Stimulated activated CD4-positive, alpha-beta T cell treated with anti-CD3 and anti-CD28 coated beads, TNF-alpha, amount 100 ng/mL, for 48 hours (primary cell): ENCODE measurements around the gene WDTC1.

Experiments used
- DNase-seq, 3 donors: peaks; one replicate each; pipeline ENCODE4 v3.0.0-alpha.2; 2020; ENCODE audit warnings: low read depth in 3 of 3

WDTC1 gene

DNA sequence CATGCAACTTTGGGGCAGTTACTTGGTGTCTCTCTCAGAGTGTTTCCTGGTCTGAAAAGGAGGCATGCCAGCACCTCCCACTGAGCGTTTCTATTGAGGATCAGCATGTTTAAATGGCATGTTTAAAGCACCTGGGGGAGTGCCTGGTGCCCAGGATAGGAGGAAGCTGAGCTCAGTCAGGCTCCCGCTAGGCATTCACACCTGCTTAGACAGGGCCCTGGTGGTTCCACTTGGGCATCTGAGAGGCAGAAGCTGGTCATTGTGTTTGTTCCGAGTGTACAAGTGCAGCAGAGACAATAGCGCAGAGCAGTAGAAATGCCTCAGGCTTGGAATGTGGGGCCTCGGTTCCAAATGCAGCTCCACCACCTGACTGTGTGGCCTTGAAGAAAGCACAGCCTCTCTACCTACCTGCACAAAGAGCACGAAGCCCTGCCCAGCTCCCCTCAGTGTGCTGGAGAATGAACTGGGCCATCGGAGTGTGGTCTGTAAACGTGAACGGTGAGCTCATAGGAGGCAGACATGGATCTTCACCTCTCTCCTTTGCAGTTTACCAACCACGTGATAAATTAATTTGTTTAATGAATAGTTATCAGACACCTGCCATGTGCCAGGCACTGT is 67.3 kb downstream of the WDTC1 start:
- DNase-seq, result no peak

DNA sequence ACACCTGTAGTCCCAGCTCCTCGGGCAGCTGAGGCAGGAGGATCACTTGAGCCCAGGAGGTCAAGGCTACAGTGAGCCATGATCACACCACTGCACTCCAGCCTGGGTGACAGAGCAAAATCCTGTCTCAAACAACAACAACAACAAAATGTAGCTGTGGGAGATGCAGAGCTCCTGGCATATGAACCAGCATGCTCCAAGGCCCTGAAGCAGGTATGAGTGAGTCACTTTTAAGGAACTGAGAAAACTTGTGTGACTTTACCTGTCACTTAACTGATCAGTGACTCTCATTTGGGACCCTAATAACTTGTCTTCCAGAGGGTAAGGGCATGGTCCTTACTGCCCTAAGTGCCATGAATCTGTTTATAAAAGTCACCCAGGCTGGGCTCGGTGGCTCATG is 68.2 kb downstream of the WDTC1 start:
- DNase-seq, result no peak

DNA sequence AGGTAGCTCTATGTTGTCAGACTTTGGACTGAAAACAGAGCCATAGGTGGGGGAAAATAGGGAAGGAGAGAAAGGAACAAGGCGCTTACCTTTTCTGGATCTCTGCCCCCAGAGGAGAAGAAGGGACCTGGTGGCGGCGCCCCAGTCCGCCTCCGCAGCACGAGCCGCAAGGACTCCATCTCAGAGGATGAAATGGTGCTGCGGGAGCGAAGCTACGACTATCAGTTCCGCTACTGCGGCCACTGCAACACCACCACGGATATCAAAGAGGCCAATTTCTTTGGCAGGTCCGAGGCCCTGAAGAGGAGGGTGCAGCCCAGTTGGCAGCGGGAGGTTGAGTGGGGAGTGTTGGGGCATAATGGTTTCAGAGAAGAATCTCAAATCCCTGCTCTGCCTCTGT is 69.1 kb downstream of the WDTC1 start:
- no peak for DNase-seq

DNA sequence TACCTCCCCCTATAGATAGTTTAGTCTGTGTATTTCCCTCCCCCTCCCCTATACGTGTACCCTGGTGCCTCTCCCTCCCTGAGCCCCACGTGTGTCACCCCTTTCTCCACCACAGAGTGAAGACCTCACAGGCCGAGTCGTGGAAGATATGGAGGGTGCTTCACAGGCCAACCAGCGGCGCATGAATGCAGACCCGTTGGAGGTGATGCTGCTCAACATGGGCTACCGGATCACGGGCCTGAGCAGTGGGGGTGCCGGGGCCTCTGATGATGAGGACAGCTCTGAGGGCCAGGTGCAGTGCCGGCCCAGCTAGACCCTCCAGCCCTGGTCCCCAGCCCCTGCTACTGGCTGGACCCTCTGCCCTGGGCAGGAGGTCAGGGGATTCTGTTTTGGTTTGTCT is 71.6 kb downstream of the WDTC1 start:
- no peak for DNase-seq

DNA sequence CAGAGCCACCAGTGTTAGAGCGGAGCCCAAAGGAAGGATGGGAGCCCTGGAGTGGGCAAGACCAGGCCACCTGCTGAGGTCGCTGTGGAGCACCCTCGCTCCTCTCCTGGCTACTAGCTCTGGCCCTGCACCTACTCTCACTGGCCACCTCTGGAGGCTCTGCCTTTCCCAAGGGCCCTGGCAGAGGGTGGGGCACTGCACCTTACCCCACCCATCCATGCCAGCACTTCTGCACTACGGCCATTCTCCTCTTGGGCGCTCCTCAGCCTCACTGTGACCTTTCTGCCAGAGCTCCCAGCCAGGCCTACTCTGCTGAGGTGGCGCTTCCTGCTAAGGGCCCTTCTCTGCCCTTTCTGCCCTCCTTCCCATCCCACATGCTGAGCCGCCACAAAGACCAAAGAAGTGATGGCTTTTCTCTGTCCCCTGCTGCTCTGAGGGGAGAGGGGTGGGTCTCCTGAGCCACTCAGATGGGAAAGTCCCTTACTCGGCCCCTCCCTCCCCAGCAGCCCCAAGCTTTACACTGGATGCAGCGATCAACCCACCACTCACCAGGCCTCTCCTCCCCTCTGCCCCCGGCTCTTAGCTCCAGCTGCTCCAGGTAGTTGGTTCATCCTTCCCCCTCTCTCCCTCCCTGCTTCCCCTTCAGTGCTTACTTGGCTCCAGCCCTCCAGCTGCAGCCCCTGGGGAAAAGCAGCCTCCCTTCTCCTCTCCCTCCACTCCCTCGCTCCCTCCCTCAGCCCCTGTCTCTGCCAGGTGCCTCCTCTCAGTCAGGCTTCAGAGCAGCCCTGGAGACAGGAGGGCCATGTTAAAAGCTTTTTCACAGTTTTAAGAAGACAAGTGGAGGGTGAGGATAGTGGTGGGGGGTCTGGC is 72.7 kb downstream of the WDTC1 start:
- DNase-seq, result no peak

DNA sequence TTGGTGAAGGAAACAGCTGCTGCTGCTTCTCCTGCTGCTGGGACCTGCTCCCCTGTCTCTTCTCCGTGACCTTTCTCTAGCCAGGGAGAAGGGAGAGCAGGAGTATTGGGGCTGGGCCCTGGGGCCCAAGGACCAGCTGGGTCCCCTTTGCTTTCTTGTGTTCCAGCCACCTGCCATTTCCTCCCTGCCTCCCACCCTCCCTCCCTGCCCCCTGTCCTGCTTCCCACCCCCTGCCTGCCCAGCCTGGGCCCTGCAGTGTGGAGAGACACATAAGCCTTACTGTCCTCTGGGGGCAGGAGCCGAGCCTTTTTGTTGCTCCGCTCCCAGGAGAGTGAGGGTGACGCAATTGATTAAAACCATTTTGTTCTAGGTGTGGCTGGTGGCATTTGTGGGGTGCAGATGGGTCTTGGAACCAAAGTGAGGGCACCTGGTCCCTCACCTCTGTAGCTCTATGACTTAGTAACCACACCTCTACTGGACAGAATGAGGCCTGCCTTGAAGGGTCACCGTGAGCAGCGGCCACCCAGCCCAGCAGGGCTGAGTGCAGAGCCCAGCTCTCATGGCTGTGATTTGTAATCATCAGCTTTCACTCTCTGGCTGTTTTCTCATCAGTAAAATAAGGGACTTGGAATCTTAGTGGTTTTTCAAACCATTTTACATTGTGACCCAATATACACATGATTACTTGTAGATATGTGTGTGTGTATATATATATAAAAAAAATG is 73.6 kb downstream of the WDTC1 start:
- no peak for DNase-seq

DNA sequence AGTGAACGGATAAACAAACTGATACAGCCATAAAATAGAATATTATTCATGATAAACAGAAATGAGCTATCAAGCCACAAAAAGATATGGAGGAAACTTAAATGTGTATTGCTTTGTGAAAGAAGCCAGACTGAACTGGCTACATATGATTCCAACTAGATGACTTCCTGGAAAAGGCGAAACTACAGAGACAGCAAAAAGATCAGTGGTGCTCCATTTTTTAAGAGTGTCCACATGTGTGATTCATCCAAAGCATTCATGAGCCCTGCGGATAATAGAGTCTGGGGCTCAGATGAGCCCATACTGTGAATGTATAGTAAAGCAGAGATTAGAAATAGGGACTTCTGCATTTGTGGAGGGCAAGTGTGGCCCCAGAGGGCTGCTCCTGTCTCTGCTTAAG is 79.7 kb downstream of the WDTC1 start:
- DNase-seq, result no peak

DNA sequence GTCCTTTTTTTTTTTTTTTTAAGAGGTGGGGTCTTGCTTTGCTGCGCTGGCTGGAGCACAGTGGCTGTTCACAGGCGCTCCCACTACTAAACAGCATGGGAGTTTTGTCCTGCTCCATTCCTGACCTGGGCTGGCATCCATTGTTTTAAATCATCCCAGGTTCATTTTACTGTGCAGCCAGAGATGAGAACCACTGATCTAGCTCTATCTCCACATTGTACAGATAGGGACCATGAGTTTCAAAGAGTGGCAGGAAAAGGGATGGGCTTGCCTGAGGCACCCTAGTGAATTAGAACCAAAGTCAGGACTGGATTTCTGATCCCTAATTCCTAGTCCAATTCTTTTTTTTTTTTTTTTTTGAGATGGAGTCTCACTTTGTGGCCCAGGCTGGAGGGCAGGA is 80.3 kb downstream of the WDTC1 start:
- no peak for DNase-seq

DNA sequence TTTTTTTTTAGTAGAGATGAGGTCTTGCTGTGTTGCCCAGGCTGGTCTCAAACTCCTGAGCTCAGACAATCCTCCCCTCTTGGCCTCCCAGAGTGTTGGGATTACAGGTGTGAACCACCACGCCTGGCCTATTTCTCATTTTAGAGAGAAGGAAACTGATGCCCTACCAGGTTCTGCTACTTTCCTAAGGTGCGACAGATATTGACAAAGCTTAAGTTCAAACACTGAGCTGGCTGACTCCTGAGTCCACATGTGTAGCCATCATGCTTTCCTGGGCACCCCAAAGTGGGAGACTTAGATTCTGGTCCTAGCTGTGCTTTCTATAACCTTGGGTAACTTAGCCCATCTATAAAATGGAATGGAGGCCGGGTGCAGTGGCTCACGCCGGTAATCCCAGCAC is 82.4 kb downstream of the WDTC1 start:
- no peak for DNase-seq

DNA sequence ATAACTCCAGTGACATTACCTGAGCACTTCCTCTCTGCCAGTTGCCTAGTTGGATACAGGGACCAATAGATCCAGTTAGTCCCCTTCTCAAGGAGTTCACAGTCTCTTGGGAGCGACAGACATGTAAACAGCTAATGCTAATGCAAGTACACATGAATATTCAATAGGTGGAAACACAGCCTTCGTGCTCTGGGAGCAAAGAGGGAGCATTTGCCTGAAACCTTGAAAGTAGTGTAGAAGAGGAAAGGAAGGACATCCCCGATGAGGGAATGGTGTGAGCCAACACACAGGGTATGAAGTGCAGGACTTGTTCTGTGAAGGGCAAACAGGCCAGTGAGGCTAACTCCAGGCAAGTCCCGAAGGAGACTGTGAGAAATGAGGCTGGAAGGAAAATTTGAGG is 83.7 kb downstream of the WDTC1 start:
- DNase-seq, result no peak

DNA sequence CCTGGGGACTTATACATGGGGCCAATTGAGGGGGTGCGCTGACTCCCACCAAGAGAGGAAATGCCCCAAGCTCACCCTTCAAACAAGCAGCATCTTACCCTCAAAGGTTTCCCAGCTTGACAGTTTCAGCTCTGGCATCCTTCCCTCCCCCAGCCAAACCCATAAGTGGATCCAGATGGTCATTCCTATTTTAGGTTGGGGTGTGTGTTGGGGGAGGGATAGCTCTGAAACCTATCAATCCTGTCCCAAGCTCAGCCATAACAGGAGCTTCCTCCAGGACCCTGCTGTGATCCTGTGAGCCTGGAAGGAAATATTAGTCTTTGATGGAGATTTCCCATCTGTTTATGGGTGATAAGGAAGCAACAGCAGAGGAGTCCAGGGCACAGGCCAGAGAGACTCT is 84.2 kb downstream of the WDTC1 start:
- no peak for DNase-seq

DNA sequence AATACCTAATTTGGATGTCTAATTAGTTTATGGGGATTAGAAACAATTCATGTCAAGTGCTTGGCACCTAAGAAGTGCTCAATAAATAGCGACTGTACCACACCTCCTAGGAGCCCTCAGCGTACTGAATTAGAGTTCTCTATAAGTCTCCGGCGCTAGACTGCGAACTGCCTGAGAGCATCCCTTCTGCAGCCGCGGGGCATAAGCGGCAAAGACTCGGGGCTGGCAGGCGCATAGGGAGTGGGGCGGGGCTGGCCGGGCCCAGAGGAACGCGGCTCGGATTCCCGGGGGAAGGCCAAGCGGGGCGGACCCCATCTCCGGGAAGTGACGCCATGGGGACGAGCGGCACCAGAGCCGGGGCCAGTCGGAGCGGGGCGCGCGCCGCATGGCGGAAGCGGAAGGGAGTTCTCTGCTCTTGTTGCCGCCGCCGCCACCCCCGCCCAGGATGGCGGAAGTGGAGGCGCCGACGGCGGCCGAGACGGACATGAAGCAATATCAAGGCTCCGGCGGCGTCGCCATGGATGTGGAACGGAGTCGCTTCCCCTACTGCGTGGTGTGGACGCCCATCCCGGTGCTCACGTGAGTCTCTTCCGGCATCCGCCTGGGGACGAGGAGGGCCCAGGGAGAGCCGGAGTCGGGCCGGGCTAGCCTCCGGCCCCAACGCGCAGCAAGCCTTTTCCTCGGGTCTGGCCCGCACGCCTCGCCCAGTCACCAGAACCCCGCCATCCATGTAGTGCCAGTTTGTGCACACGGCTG is 87.6 kb downstream of the WDTC1 start, which contains the start of gene TMEM222:
Gene TMEM222 (plus strand): TSS at position 351 of the 756 bp plus-strand sequence. CDS start 35 bp downstream, at position 386.
- DNase-seq, result peak; percentile 94 to 97 (median 95)

DNA sequence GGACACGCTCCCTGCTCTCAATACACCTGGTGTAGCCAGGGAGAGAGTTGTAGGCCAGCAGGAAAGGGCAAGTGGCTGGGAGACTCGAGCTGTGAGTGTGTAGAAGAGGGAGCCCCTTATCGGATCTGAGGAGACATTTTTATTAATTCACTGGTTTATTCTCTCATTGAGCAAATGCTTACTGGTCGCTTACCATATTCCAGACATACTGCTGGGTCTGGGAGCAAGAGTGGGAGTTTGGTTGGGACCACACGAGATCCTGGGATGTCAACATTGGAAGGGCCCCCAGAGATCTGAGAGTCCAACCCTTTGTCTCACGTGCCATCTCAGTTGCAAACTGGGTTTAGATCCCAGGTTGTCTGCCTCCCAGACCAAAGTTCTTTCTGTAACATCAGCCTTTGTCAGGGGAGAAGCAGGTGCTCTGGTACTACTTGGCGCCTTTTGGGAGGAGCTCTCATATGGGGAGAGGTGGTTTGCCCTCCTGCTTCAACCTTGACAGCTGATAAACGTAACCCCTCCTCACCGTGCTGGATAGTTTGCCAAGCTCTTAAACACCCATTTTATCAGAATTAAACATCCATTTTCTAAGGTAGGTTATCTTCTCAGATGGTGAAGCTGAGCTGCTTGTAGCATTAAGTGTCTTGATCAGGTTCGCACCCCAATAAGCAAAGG is 88.3 kb downstream of the WDTC1 start:
- DNase-seq, result no peak

DNA sequence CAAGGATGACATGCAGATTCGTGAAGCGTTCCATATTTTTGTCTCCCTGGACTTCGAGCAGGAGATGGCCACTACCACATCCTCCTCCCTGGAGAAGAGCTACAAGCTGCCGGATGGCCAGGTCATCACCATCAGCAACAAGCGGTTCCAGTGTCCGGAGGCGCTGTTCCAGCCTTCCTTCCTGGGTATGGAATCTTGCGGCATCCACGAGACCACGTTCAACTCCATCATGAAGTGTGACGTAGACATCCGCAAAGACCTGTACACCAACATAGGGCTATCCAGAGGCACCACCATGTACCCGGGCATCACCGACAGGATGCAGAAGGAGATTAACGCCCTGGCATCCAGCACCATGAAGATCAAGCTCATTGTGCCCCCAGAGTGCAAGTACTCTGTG is 90.9 kb downstream of the WDTC1 start:
- no peak for DNase-seq

DNA sequence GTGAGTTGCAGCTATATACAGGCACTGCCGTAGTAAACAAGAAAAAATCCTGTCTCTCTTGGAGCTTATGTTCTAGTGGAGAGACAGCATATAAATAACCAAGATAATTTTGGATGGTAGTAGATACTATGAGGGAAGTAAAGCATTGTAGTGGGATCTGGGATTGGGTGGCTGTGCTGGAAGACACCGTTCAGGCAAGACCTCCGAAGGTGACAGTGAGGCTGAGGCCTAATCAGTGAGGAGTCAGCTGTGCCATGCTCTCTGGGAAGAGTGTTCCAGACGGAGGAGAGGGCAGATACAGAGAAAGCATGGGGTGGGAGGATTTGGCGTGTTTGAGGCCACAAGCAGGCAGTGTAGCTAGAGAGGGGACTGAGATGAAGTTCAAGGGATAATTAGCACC is 93.5 kb downstream of the WDTC1 start:
- no peak for DNase-seq

DNA sequence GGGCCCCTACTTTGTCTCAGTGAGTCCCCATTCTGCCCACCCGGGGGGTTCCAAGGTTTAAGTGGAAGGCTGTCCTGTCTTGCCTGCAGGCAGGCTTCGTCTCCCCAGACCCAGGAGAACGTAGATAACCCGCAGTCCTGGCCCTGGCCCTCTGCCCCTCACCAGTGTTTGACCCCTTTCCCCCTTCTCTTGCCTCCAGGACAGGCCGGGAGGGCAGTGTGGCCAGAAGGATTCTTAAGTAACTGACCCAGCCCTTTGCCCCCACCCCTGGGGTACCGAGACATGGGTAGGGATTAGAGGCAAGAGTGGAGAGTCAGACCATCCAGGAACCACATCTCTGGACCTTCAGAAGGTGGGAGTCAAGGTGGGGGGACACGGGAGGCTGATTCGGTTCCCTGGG is 96.4 kb downstream of the WDTC1 start:
- no peak for DNase-seq

DNA sequence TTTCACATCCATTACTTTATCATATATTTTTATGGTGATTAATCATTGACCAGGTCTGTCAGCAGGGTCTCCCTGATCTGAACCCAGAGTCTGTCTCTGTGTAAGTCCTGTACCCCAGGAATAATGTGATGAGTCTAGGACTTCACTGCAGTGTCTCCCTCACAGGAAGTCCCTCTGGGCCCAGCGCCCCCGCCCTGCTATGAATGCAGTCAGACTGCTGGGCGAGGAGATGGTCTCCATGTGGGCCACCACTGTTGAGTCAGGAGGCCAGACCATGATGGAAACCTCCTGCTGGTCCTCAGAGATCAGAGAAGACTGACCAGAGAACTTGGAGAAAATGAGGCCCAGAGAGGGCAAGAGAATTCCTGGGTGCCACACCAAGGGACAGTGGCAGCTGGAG is 97.0 kb downstream of the WDTC1 start:
- DNase-seq, result no peak

DNA sequence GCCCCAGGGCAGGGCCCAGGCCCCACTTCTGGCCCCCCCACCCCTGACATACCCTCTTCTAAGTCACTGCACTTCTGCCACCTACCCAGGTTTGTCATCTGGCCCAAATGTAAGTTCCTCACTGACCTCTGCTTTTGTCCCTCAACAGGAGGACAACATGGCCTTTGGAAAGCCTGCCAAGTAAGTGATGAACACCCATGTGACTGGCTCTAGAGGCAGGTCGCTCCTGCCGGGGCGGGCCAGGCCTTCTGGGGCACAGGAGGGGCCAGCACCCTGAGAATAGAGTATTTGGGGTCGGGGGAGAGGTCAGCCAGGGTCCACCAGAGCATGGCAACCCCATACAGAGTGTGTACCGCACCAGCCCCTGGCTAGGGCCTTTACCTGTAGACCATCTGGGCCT is 97.5 kb downstream of the WDTC1 start:
- DNase-seq, result no peak

DNA sequence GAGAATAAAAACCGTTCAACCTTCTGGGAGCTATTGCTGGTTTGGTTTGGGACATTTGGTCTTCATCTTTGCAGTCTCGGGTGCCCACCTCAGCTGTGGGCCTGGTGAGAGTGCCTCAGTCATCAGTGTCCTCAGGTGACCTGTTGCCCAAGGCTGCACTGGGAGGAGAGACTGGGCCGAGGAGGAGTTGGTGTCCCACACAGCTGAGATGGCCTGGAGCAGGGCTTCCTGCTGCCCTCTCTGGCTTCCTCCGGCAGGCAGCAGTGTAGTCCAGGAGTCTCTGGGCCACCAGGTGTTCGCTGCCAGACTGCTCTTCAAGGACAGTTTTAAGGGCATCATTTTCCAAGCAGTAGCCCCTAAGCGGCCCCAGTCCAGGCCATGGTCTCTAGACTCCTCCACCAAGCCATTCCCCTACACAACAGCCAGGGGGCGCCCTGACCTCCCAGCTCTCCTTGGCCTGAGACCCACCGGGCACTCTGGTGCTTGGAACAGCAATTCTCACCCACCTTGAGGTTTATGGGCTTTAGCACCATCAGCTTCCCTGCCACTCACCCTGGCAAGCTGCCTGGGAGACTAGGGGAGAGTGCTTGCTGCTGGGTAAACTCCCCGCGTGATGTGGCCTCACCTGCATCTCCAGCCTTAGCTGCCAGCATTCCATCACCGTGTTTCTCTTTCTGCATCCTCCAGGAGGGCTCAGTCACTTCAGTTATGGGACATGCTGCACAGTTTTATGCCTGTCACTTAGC is 98.3 kb downstream of the WDTC1 start:
- DNase-seq, result peak in 1 of 3 donors; percentile 43

DNA sequence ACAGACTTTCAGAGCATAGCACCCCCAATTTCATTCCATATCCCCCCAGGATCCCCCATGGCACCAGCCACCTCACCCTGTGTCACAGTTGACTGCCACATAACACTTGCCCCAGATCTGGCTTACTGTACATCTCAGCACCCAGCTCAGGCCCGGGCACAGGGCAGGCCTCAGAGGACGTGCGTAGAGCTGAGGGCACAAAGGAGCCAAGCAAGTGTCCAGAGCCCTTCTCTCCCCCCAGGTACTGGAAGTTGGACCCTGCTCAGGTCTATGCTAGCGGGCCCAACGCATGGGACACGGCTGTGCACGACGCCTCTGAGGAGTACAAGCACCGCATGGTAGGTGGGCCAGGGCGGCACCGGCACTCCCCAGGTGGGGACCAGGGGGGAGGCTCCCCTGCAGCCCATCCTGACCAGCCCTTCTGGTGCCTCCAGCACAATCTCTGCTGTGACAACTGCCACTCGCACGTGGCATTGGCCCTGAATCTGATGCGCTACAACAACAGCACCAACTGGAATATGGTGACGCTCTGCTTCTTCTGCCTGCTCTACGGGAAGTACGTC is 99.4 kb downstream of the WDTC1 start:
- DNase-seq, result no peak
